PC-9 (cell line): ENCODE data around the gene CTNNA1.

Experiments
- EZH2 ChIP-seq: fragments of 200-600 bp; sonication (generic); IDR thresholded peaks from 2 replicates; pipeline ENCODE4 v1.8.0; 2017; ENCODE audit warnings: antibody characterized with exemption, low read depth
- TF ChIP-seq, protein P1 (sequence below): fragments of 200-600 bp; sonication (generic); conservative IDR thresholded peaks from 2 replicates; pipeline ENCODE4 v1.6.1; 2017; ENCODE audit warnings: mixed run types, antibody characterized with exemption, mild to moderate bottlenecking, moderate library complexity

DNA sequence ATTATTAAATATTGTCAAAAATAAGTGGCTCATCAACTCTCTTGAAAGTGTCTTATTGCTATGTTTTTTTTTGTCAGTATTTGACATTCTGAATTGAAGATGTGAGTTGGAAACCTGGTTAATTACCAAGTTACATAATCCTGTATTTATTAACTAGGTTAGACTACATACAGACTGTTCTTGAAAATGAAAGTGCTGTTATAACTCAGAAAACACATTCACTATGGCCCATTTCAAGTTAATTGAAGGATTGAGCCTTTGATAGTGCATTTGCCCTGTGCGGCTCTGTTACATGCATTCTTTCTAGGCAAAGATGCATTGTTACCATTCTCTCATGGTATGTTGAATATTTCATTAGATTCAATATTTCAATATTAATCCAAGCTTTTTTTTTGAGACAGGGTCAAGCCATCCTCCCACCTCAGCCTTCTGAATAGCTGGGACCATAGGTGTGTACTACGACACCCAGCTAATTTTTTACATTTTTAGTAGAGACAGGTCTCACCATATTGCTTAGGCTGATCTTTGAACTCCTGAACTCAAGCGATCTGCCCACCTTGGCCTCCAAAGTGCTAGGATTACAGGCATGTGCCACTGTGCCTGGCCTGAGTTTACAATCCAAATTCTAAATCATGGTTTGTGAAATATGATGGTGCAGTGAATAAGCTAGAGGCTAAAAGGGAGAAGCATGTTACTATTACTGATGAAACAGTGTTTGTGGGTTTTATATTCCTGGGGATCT is 10.0 kb downstream of the CTNNA1 start:
- TF ChIP-seq EZH2, result no peak
- TF ChIP-seq, protein P1, sequence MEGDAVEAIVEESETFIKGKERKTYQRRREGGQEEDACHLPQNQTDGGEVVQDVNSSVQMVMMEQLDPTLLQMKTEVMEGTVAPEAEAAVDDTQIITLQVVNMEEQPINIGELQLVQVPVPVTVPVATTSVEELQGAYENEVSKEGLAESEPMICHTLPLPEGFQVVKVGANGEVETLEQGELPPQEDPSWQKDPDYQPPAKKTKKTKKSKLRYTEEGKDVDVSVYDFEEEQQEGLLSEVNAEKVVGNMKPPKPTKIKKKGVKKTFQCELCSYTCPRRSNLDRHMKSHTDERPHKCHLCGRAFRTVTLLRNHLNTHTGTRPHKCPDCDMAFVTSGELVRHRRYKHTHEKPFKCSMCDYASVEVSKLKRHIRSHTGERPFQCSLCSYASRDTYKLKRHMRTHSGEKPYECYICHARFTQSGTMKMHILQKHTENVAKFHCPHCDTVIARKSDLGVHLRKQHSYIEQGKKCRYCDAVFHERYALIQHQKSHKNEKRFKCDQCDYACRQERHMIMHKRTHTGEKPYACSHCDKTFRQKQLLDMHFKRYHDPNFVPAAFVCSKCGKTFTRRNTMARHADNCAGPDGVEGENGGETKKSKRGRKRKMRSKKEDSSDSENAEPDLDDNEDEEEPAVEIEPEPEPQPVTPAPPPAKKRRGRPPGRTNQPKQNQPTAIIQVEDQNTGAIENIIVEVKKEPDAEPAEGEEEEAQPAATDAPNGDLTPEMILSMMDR, result no peak
